BJ (cell line): ENCODE results near the gene ACTL7A. TPM values are rescaled to one million over a fixed set of nuclear protein-coding genes. Genes with fewer than 3 reads are reported as not detected.

ENCODE experiments used
- CTCF ChIA-PET: fragments of 350-600 bp; formaldehyde crosslinking; extraction: SDS; loops from one replicate; lab custom pipeline; 2021; ENCODE audit warnings: antibody characterized with exemption, inconsistent platforms; lab: Yijun Ruan, JAX
- POLR2A ChIA-PET: fragments of 300-600 bp; sonication (Branson Sonifier 250); formaldehyde crosslinking; extraction: SDS; loops from one replicate; lab custom pipeline; 2021; ENCODE audit warnings: antibody characterized with exemption; lab: Charles Lee
- DNase-seq: peaks from one replicate; pipeline ENCODE4 v3.0.0-alpha.2; 2011; ENCODE audit warnings: low read depth
- H3K27me3 ChIP-seq: 2 replicates; pipeline ENCODE4 v1.6.0; 2011; ENCODE audit warnings: low read length; ENCODE audit not compliant: control insufficient read depth, insufficient read depth
- H3K36me3 ChIP-seq: 2 replicates; pipeline ENCODE4 v1.5.1; 2011; ENCODE audit warnings: low read length; ENCODE audit not compliant: control insufficient read depth, insufficient read depth
- H3K4me3 ChIP-seq: 2 replicates; pipeline ENCODE4 v1.5.1; 2011; ENCODE audit warnings: low read depth, mild to moderate bottlenecking, control low read depth, low read length
- polyA plus RNA-seq: library from polyadenylated mRNA; depleted of rRNA; stranded (reverse); fragments of >200 nt; gene quantifications from 2 replicates; pipeline ENCODE4 v1.2.3, GENCODE V29; 2011
- TF ChIP-seq, protein P1 (sequence below): IDR thresholded peaks from 2 replicates; pipeline ENCODE4 v1.5.1; 2011; ENCODE audit warnings: low read depth, mild to moderate bottlenecking, control low read depth, inconsistent platforms, low read length, moderate library complexity; ENCODE audit not compliant: insufficient read depth

ACTL7A gene
- polyA plus RNA-seq, 1 experiment = not detected

GRCh38 chr9:108866001-108866420, 3.9 kb downstream of the ACTL7A start:
- CTCF ChIA-PET = no interaction called here
- H3K4me3 ChIP-seq = no peak overlapping the region
- TF ChIP-seq, protein P1, sequence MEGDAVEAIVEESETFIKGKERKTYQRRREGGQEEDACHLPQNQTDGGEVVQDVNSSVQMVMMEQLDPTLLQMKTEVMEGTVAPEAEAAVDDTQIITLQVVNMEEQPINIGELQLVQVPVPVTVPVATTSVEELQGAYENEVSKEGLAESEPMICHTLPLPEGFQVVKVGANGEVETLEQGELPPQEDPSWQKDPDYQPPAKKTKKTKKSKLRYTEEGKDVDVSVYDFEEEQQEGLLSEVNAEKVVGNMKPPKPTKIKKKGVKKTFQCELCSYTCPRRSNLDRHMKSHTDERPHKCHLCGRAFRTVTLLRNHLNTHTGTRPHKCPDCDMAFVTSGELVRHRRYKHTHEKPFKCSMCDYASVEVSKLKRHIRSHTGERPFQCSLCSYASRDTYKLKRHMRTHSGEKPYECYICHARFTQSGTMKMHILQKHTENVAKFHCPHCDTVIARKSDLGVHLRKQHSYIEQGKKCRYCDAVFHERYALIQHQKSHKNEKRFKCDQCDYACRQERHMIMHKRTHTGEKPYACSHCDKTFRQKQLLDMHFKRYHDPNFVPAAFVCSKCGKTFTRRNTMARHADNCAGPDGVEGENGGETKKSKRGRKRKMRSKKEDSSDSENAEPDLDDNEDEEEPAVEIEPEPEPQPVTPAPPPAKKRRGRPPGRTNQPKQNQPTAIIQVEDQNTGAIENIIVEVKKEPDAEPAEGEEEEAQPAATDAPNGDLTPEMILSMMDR = no peak

GRCh38 chr9:108867116-108867515, 5.0 kb downstream of the ACTL7A start:
- H3K36me3 ChIP-seq = no peaks in the 10 kb centered on the region
- ChIA-PET POLR2A (no interaction called here), CTCF (interaction anchor here (1.0 kb wide), 1 partner anchor 10 kb away, joined by 3 read pairs; no protein-coding TSS in a partner anchor)
- TF ChIP-seq, protein P1 = no peak
- no peaks in the 10 kb centered on the region for H3K27me3 ChIP-seq
- DNase-seq = no peak
- H3K4me3 ChIP-seq = no peak overlapping the region

More at GRCh38 chr9:108866001-108866420, 3.9 kb downstream of the ACTL7A start:
- POLR2A ChIA-PET = no interaction called here
- Histone ChIP-seq H3K27me3 (no peaks in the 10 kb centered on the region), H3K36me3 (no peaks in the 10 kb centered on the region)
- DNase-seq = no peak

DNA sequence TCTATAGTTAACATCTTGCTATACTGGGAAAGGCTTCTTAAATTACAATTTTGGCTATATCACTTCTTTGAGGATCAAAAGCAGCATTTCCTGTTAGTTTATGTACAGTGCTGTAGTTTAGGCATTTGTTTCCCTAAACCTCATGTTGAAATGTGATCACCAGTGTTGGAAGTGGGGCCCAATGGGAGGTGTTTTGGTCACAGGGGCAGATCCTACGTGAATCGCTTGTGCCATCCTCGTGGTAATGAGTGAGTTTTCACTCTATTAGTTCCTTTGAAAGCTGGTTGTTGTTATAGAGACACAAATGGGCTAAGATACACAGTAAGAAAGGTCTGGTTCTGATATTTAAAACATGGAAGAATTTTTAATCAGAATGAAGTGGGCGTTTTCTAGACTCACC, 5.8 kb downstream of the ACTL7A start:
- no peaks in the 10 kb centered on the region for H3K27me3 ChIP-seq
- no peaks in the 10 kb centered on the region for H3K36me3 ChIP-seq
- ChIA-PET POLR2A (no interaction called here), CTCF (no interaction called here)
- TF ChIP-seq, protein P1 = no peak
- no peak for DNase-seq
- no peak overlapping the region for H3K4me3 ChIP-seq

GRCh38 chr9:108869092-108869725, 7.1 kb downstream of the ACTL7A start:
- CTCF ChIA-PET = interaction anchor here (0.6 to 1.5 kb wide), 2 partner anchors 9 to 107 kb away, joined by 3 read pairs; no protein-coding TSS in a partner anchor
- TF ChIP-seq, protein P1 = no peak

GRCh38 chr9:108874058-108874788, 12.2 kb downstream of the ACTL7A start:
- Histone ChIP-seq H3K4me3 (no peak overlapping the region), H3K27me3 (no peaks in the 10 kb centered on the region), H3K36me3 (peaks cover 9% of the 10 kb centered on the region)
- no peak for DNase-seq
- POLR2A ChIA-PET = no interaction called here
- CTCF ChIA-PET = interaction anchor here (0.6 kb wide), 1 partner anchor 579 kb away, joined by 4 read pairs; no protein-coding TSS in a partner anchor
- TF ChIP-seq, protein P1 = no peak

More at GRCh38 chr9:108869092-108869725, 7.1 kb downstream of the ACTL7A start:
- Histone ChIP-seq H3K36me3 (no peaks in the 10 kb centered on the region), H3K4me3 (no peak overlapping the region), H3K27me3 (no peaks in the 10 kb centered on the region)
- POLR2A ChIA-PET = no interaction called here
- DNase-seq = no peak
